HepG2 (cell line): ENCODE measurements around the gene SPPL3. TPM values are rescaled to one million over a fixed set of nuclear protein-coding genes. Genes with fewer than 3 reads are reported as not detected.

Experiments
- ARHGAP35 ChIP-seq: sonication (generic); formaldehyde crosslinking; IDR thresholded peaks from 2 replicates; pipeline ENCODE4 v1.9.0; 2022; ENCODE audit warnings: mild to moderate bottlenecking, inconsistent platforms, moderate library complexity, missing genetic modification reagents, borderline replicate concordance
- CCAR2 ChIP-seq: fragments of 200-400 bp; formaldehyde crosslinking; optimal IDR thresholded peaks from 2 replicates; pipeline ENCODE3; 2018; ENCODE audit warnings: low read depth, mild to moderate bottlenecking, low read length, moderate library complexity
- CSRNP1 ChIP-seq: sonication (generic); formaldehyde crosslinking; IDR thresholded peaks from 2 replicates; pipeline ENCODE4 v1.8.1; 2023; ENCODE audit warnings: mild to moderate bottlenecking, missing genetic modification reagents
- ELF4 ChIP-seq: sonication (generic); formaldehyde crosslinking; IDR thresholded peaks from 2 replicates; pipeline ENCODE4 v1.5.0; 2020; ENCODE audit warnings: missing genetic modification reagents, mild to moderate bottlenecking, moderate library complexity, borderline replicate concordance
- EP300 ChIP-seq, 3 experiments: sonication (generic) in 1 of 3; formaldehyde crosslinking in 1 of 3; IDR thresholded peaks; 2 replicates each; pipeline versions ENCODE4 v1.5.1 to v1.6.1; 2011 to 2020; ENCODE audit warnings: low read depth in 2 of 3, low read length in 2 of 3, borderline replicate concordance in 1 of 3, improper control_type of control experiment in 1 of 3, mild to moderate bottlenecking in 1 of 3, missing genetic modification reagents in 1 of 3, moderate library complexity in 1 of 3
- FOXO1 ChIP-seq: sonication (generic); formaldehyde crosslinking; IDR thresholded peaks from 2 replicates; pipeline ENCODE4 v1.4.0; 2020; ENCODE audit warnings: missing genetic modification reagents
- HMG20A ChIP-seq: IDR thresholded peaks from 2 replicates; pipeline ENCODE4 v1.6.1; 2016; ENCODE audit warnings: borderline replicate concordance
- KLF9 ChIP-seq: IDR thresholded peaks from 2 replicates; pipeline ENCODE4 v1.6.1; 2016; ENCODE audit warnings: low read depth
- NFAT5 ChIP-seq: sonication (generic); formaldehyde crosslinking; IDR thresholded peaks from 2 replicates; pipeline ENCODE4 v1.4.0; 2020; ENCODE audit warnings: missing genetic modification reagents
- NR1H2 ChIP-seq: sonication (generic); formaldehyde crosslinking; IDR thresholded peaks from 2 replicates; pipeline ENCODE4 v1.8.1; 2022; ENCODE audit warnings: low read depth, missing genetic modification reagents, borderline replicate concordance
- SCMH1 ChIP-seq: sonication (generic); formaldehyde crosslinking; IDR thresholded peaks from 2 replicates; pipeline ENCODE4 v1.9.0; 2021; ENCODE audit warnings: missing genetic modification reagents, mild to moderate bottlenecking, borderline replicate concordance
- TARDBP ChIP-seq: sonication (generic); formaldehyde crosslinking; IDR thresholded peaks from 2 replicates; pipeline ENCODE4 v1.8.0; 2022; ENCODE audit warnings: mild to moderate bottlenecking, missing genetic modification reagents
- ZNF549 ChIP-seq: sonication (generic); formaldehyde crosslinking; IDR thresholded peaks from 2 replicates; pipeline ENCODE4 v1.5.0; 2020; ENCODE audit warnings: missing genetic modification reagents
- ZNF691 ChIP-seq: sonication (generic); formaldehyde crosslinking; IDR thresholded peaks from 2 replicates; pipeline ENCODE4 v1.4.0; 2020; ENCODE audit warnings: missing genetic modification reagents, low read depth, mild to moderate bottlenecking, borderline replicate concordance
- ZNF713 ChIP-seq: sonication (generic); formaldehyde crosslinking; IDR thresholded peaks from 2 replicates; pipeline ENCODE4 v1.4.0; 2020; ENCODE audit warnings: mild to moderate bottlenecking, missing genetic modification reagents
- ZNF816 ChIP-seq: sonication (generic); formaldehyde crosslinking; IDR thresholded peaks from 2 replicates; pipeline ENCODE4 v1.8.0; 2022; ENCODE audit warnings: missing genetic modification reagents, mild to moderate bottlenecking, borderline replicate concordance
- ZSCAN21 ChIP-seq: sonication (generic); formaldehyde crosslinking; IDR thresholded peaks from 2 replicates; pipeline ENCODE4 v1.8.0; 2022; ENCODE audit warnings: mild to moderate bottlenecking, missing genetic modification reagents, moderate library complexity, borderline replicate concordance
- ZUFSP ChIP-seq: sonication (generic); formaldehyde crosslinking; IDR thresholded peaks from 2 replicates; pipeline ENCODE4 v1.9.0; 2021; ENCODE audit warnings: missing genetic modification reagents, mild to moderate bottlenecking, borderline replicate concordance
- polyA plus RNA-seq, 8 experiments: library from polyadenylated mRNA; depleted of rRNA in 3 of 8; stranded (reverse) in 7 of 8; unstranded in 1 of 8; fragments of >200 nt; fragmentation: Illumina TruSeq in 4 of 8; extraction: Trizol in 4 of 8; gene quantifications; 2 replicates each; pipeline versions ENCODE4 v1.2.1 to v1.2.3, GENCODE V29; 2011 to 2016; ENCODE audit warnings: low read depth in 4 of 8, missing spikeins in 1 of 8, mixed read lengths in 1 of 8; ENCODE audit not compliant: insufficient read depth in 1 of 8
- total RNA-seq, 5 experiments: library from RNA; depleted of rRNA; stranded (reverse); fragments of >200 nt; fragmentation: Illumina TruSeq; extraction: Trizol; gene quantifications; 2 replicates each; pipeline ENCODE4 v1.2.3, GENCODE V29; 2016; ENCODE audit warnings: low read depth in 1 of 5

Gene SPPL3
- total and polyA plus RNA-seq, 2 of the 13 experiments (the other 11 are each of a cell fraction or from before 2014, with no cell fraction given) = 8.9 to 9.1 TPM

GRCh38 chr12:120725659-120726509 is 178.3 kb downstream of the SPPL3 start, which contains the start of gene ACADS (continued):
- peak; percentile 51; the same call in 1 of the 2 replicates for TF ChIP-seq CSRNP1 (CRISPR knock-in tag)
- TF ChIP-seq ELF4 (CRISPR knock-in tag) = 0 out of 2 replicates have a peak, but pooled peaks have one; percentile 71
- TF ChIP-seq NR1H2 (CRISPR knock-in tag) = peak; percentile 65; the same call in 1 of the 2 replicates
- TF ChIP-seq TARDBP = no peak
- TF ChIP-seq ARHGAP35 = peak; percentile 86; the same call in 1 of the 2 replicates
- TF ChIP-seq ZNF691 = peak; percentile 83
- TF ChIP-seq SCMH1 (CRISPR knock-in tag) = no peak
- TF ChIP-seq CCAR2 = no peak
- TF ChIP-seq ZNF549 = no peak
- no peak for TF ChIP-seq ZNF713 (CRISPR knock-in tag)
- TF ChIP-seq FOXO1 (CRISPR knock-in tag) = peak; percentile 31; the same call in 1 of the 2 replicates
- peak; percentile 44; the same call in 1 of the 2 replicates for TF ChIP-seq KLF9 (CRISPR knock-in tag)
- TF ChIP-seq ZNF816 (CRISPR knock-in tag) = peak; percentile 72; the same call in 1 of the 2 replicates
- TF ChIP-seq NFAT5 (CRISPR knock-in tag) = 0 out of 2 replicates have a peak, but pooled peaks have one; percentile 19
- no peak for TF ChIP-seq HMG20A (CRISPR knock-in tag)
- no peak for TF ChIP-seq EP300 (IDR thresholded peaks at IDR 0.05; ENCODE audit: low read depth in 2 of 2, low read length in 2 of 2)
- no peak for TF ChIP-seq EP300 (CRISPR knock-in tag; IDR thresholded peaks at IDR 0.05; ENCODE audit: borderline replicate concordance)
- peak; percentile 78 for TF ChIP-seq ZSCAN21
- TF ChIP-seq ZUFSP (CRISPR knock-in tag) = no peak
